Thoracic aorta (tissue), 2 donors: ENCODE data around the gene PGC. TPM values are rescaled to one million over a fixed set of nuclear protein-coding genes. Genes with fewer than 3 reads are reported as not detected.

Experiments used
- ATAC-seq: fragments of 150-250 bp; one replicate; pipeline ENCODE4 v1.8.0; 2017; ENCODE audit warnings: low read depth; ENCODE audit not compliant: insufficient number of reproducible peaks, low FRiP score
- DNase-seq: peaks from one replicate; pipeline ENCODE4 v3.0.0-alpha.2; 2020; ENCODE audit warnings: low spot score
- H3K27ac ChIP-seq, 2 donors: fragments of 200-600 bp; sonication (generic); 1 replicate in 1 of 2; 2 replicates in 1 of 2; pipeline ENCODE4 v1.5.1; 2016; ENCODE audit warnings: mild to moderate bottlenecking in 2 of 2, moderate library complexity in 2 of 2
- H3K27me3 ChIP-seq: fragments of 200-600 bp; sonication (generic); replicated peaks from 2 replicates; pipeline ENCODE4 v1.6.0; 2016; ENCODE audit warnings: mild to moderate bottlenecking; ENCODE audit not compliant: insufficient read depth
- H3K36me3 ChIP-seq: fragments of 200-600 bp; sonication (generic); one replicate; pipeline ENCODE4 v1.5.1; 2016
- H3K4me1 ChIP-seq, 2 donors: fragments of 200-600 bp; sonication (generic); 1 replicate in 1 of 2; 2 replicates in 1 of 2; pipeline versions ENCODE4 v1.5.1 to v1.6.0; 2016; ENCODE audit warnings: low read depth in 2 of 2, mild to moderate bottlenecking in 1 of 2; ENCODE audit not compliant: control insufficient read depth in 1 of 2
- H3K4me3 ChIP-seq: fragments of 200-600 bp; sonication (generic); 2 replicates; pipeline ENCODE4 v1.5.1; 2016; ENCODE audit warnings: mild to moderate bottlenecking
- H3K9me3 ChIP-seq: fragments of 200-600 bp; sonication (generic); 2 replicates; pipeline ENCODE4 v1.5.1; 2016
- CTCF ChIP-seq: fragments of 200-600 bp; sonication (generic); IDR thresholded peaks from one replicate; pipeline ENCODE4 v1.5.1; 2019; ENCODE audit warnings: antibody characterized with exemption
- total RNA-seq, 2 donors: library from RNA; depleted of rRNA; stranded (reverse); fragments of >200 nt; gene quantifications; one replicate each; pipeline versions ENCODE4 v1.1.0 to v1.2.3, GENCODE V29; 2016

Gene PGC
- total RNA-seq, 2 donors from 2014 or later, result 53.1 TPM; not detected in 1

- Histone ChIP-seq H3K27me3 (no peaks in the 10 kb centered on the region), H3K4me3 (no peak overlapping the region), H3K27ac (no peak overlapping the region), H3K9me3 (no peaks in the 10 kb centered on the region), H3K36me3 (no peaks in the 10 kb centered on the region), H3K4me1 (no peaks in the 10 kb centered on the region)
- no peak for TF ChIP-seq CTCF
- ATAC-seq, result no peak
- no peak for DNase-seq
Measured at GRCh38 chr6:41744236-41744787, 2.9 kb downstream of the PGC start.

- Histone ChIP-seq H3K36me3 (no peaks in the 10 kb centered on the region), H3K27me3 (no peaks in the 10 kb centered on the region), H3K4me3 (no peak overlapping the region), H3K4me1 (no peaks in the 10 kb centered on the region), H3K9me3 (no peaks in the 10 kb centered on the region), H3K27ac (no peak overlapping the region)
- no peak for TF ChIP-seq CTCF
- ATAC-seq, result no peak
- DNase-seq, result no peak
Measured at GRCh38 chr6:41743406-41744235, 3.6 kb downstream of the PGC start.

GRCh38 chr6:41741625-41742490, 5.3 kb downstream of the PGC start:
- ATAC-seq (no peak), DNase-seq (no peak)
- Histone ChIP-seq H3K36me3 (no peaks in the 10 kb centered on the region), H3K4me1 (no peaks in the 10 kb centered on the region), H3K4me3 (no peak overlapping the region), H3K9me3 (no peaks in the 10 kb centered on the region), H3K27ac (no peak overlapping the region), H3K27me3 (no peaks in the 10 kb centered on the region)
- TF ChIP-seq CTCF, result no peak

- no peak for TF ChIP-seq CTCF
- DNase-seq (no peak), ATAC-seq (no peak)
- no peaks in the 10 kb centered on the region for H3K36me3 ChIP-seq
- no peaks in the 10 kb centered on the region for H3K9me3 ChIP-seq
- no peaks in the 10 kb centered on the region for H3K27me3 ChIP-seq
- no peak overlapping the region for H3K27ac ChIP-seq
- H3K4me3 ChIP-seq, result no peak overlapping the region
- H3K4me1 ChIP-seq, result peaks cover 0 to 4% of the 10 kb centered on the region in 2 donors
Measured at GRCh38 chr6:41740366-41741162, 6.6 kb downstream of the PGC start.
